Uterus (tissue), 4 donors: ENCODE measurements around the gene SDHA. TPM values are rescaled to one million over a fixed set of nuclear protein-coding genes. Genes with fewer than 3 reads are reported as not detected.
"Not testable (repeated sequence)": the region's sequence is repeated elsewhere in the genome, so short reads cannot be mapped to it uniquely, and the experiment has no call there.

Experiments used
- DNase-seq, 2 donors: peaks; one replicate each; pipeline ENCODE4 v3.0.0-alpha.2; 2019 to 2020
- H3K27ac ChIP-seq, 2 donors: fragments of 200-600 bp; sonication (generic); 1 replicate in 1 of 2; 2 replicates in 1 of 2; pipeline ENCODE4 v1.5.1; 2016 to 2018
- H3K27me3 ChIP-seq, 2 donors: fragments of 200-600 bp; sonication (generic); one replicate each; pipeline ENCODE4 v1.5.1; 2018 to 2019; ENCODE audit warnings: control low read depth in 1 of 2
- H3K36me3 ChIP-seq, 2 donors: fragments of 200-600 bp; sonication (generic); one replicate each; pipeline ENCODE4 v1.5.1; 2019; ENCODE audit warnings: control low read depth in 1 of 2
- H3K4me1 ChIP-seq, 2 donors: fragments of 200-600 bp; sonication (generic); one replicate each; pipeline ENCODE4 v1.5.1; 2018 to 2019; ENCODE audit warnings: control low read depth in 1 of 2
- H3K4me3 ChIP-seq, 2 donors: fragments of 200-600 bp; sonication (generic); 1 replicate in 1 of 2; 2 replicates in 1 of 2; pipeline ENCODE4 v1.5.1; 2018 to 2019; ENCODE audit warnings: mild to moderate bottlenecking in 1 of 2
- H3K9me3 ChIP-seq, 2 donors: fragments of 200-600 bp; sonication (generic); one replicate each; pipeline ENCODE4 v1.5.1; 2019; ENCODE audit warnings: control low read depth in 1 of 2
- POLR2A ChIP-seq, 2 donors: fragments of 450-650 bp; IDR thresholded peaks; one replicate each; pipeline ENCODE4 v1.6.1; 2016; ENCODE audit warnings: antibody characterized with exemption in 2 of 2, mild to moderate bottlenecking in 1 of 2, moderate library complexity in 1 of 2
- intact Hi-C: fragments of 100-400 bp; cut with DNase I; formaldehyde crosslinking; loops from one replicate; pipeline ENCODE4 v1.15.1; 2023; ENCODE audit warnings: low total_unique reads
- total RNA-seq, 4 donors: library from RNA; depleted of rRNA in 3 of 4; stranded (reverse); fragments of >200 nt in 3 of 4; gene quantifications; one replicate each; pipeline versions ENCODE4 v1.1.0 to v1.2.4, GENCODE V29; 2014 to 2023
- TF ChIP-seq, protein P1 (sequence below), 4 experiments: fragments of 200-600 bp in 2 of 4; fragments of 450-650 bp in 2 of 4; sonication (generic) in 2 of 4; IDR thresholded peaks; one replicate each; pipeline ENCODE4 v1.5.1; 2016 to 2019; ENCODE audit warnings: antibody characterized with exemption in 4 of 4, mild to moderate bottlenecking in 2 of 4, moderate library complexity in 1 of 4
- donor health status: DM: yes; HTN: yes; CAD: no.

Gene SDHA
- total RNA-seq, 4 donors from 2014 or later = 39.1 to 97.1 (median 65.4) TPM

DNA sequence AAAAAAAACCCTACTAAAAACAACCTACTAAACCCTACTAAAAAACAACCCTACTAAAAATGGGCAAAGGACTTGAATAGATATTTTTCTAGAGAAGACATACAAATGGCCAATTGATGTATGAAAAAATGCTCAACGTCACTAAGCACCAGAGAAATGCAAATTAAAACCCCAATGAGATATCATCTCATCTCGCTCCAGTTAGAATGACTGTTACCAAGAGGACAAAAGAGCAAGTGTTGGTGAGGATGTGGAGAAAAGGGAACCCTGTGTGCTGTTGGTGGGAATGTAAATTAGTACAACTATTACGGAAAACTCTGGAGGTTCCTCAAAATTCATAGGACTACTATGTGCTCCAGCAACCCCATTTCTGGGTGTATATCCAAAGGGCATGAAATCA, 10.8 kb downstream of the SDHA start:
- H3K27me3 ChIP-seq = no peaks in the 10 kb centered on the region
- H3K27ac ChIP-seq = no peak overlapping the region
- H3K36me3 ChIP-seq = no peaks in the 10 kb centered on the region
- DNase-seq = no peak
- intact Hi-C loops = no loop called here
- no peak for TF ChIP-seq POLR2A (IDR thresholded peaks at IDR 0.05)
- TF ChIP-seq, protein P1, sequence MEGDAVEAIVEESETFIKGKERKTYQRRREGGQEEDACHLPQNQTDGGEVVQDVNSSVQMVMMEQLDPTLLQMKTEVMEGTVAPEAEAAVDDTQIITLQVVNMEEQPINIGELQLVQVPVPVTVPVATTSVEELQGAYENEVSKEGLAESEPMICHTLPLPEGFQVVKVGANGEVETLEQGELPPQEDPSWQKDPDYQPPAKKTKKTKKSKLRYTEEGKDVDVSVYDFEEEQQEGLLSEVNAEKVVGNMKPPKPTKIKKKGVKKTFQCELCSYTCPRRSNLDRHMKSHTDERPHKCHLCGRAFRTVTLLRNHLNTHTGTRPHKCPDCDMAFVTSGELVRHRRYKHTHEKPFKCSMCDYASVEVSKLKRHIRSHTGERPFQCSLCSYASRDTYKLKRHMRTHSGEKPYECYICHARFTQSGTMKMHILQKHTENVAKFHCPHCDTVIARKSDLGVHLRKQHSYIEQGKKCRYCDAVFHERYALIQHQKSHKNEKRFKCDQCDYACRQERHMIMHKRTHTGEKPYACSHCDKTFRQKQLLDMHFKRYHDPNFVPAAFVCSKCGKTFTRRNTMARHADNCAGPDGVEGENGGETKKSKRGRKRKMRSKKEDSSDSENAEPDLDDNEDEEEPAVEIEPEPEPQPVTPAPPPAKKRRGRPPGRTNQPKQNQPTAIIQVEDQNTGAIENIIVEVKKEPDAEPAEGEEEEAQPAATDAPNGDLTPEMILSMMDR (IDR thresholded peaks at IDR 0.05) = no peak
- no peak overlapping the region for H3K4me3 ChIP-seq
- no peaks in the 10 kb centered on the region for H3K9me3 ChIP-seq
- H3K4me1 ChIP-seq = no peaks in the 10 kb centered on the region

DNA sequence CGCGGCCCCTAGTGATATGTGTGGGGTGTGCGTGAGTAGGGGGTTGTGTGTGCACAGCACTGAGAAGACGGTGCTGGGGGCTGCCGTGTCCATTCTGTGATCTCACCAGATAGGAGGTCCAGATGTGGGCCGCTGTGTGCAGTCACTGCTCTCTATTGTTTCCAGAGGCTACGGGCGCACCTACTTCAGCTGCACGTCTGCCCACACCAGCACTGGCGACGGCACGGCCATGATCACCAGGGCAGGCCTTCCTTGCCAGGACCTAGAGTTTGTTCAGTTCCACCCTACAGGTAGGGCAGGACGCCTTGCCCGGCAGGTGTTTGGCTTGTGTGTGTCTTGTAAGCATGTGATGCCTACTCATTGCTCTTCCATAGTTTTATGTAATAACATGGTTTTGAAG, 12.6 kb downstream of the SDHA start:
- no peaks in the 10 kb centered on the region for H3K9me3 ChIP-seq
- H3K4me3 ChIP-seq = no peak overlapping the region
- TF ChIP-seq, protein P1 (IDR thresholded peaks at IDR 0.05) = no peak
- no peak for TF ChIP-seq POLR2A (IDR thresholded peaks at IDR 0.05)
- DNase-seq = no peak
- H3K27me3 ChIP-seq = no peaks in the 10 kb centered on the region
- H3K4me1 ChIP-seq = no peaks in the 10 kb centered on the region
- H3K27ac ChIP-seq = no peak overlapping the region
- intact Hi-C loops = no loop called here
- no peaks in the 10 kb centered on the region for H3K36me3 ChIP-seq

DNA sequence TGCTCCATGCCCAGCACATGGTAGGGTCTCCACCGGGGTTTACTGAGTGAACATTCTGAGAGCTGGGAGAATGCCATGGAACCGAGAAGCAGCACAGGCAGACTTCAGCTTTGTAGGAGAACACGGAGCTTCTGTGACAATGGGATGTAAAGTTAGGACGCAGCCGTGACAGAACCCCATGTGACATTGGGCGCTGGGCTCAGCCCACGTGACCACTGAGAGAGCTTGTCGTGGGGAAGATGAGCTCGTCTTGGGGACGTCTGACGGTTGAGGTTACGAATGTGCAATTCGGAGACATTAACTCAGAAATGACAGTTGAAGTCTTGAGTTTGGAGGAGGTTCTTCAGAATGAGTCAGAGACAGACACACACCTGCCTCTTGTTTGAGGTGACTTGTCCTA, 13.5 kb downstream of the SDHA start:
- no peak for DNase-seq
- intact Hi-C loops = no loop called here

DNA sequence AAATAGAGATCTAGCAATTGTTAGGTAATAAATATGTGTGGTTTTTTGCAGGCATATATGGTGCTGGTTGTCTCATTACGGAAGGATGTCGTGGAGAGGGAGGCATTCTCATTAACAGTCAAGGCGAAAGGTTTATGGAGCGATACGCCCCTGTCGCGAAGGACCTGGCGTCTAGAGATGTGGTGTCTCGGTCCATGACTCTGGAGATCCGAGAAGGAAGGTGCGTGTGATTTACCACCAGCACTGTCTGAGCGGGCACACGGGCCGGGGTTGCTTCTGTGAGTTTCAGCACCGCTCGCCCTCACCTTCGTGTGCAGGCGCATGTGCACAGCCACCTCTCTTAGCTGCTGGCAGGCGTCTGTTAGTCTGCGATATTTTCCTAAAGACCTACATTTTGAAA, 15.3 kb downstream of the SDHA start:
- H3K27ac ChIP-seq, H3K4me3 ChIP-seq, H3K9me3 ChIP-seq, DNase-seq, H3K27me3 ChIP-seq, intact Hi-C loops, H3K4me1 ChIP-seq, H3K36me3 ChIP-seq: not testable (repeated sequence)

More for the DNA sequence above, 13.5 kb downstream of the SDHA start:
- TF ChIP-seq, protein P1 (IDR thresholded peaks at IDR 0.05) = no peak
- no peak for TF ChIP-seq POLR2A (IDR thresholded peaks at IDR 0.05)
- H3K4me1 ChIP-seq = no peaks in the 10 kb centered on the region
- no peaks in the 10 kb centered on the region for H3K36me3 ChIP-seq
- no peak overlapping the region for H3K27ac ChIP-seq
- H3K27me3 ChIP-seq = no peaks in the 10 kb centered on the region
- no peaks in the 10 kb centered on the region for H3K9me3 ChIP-seq
- no peak overlapping the region for H3K4me3 ChIP-seq

DNA sequence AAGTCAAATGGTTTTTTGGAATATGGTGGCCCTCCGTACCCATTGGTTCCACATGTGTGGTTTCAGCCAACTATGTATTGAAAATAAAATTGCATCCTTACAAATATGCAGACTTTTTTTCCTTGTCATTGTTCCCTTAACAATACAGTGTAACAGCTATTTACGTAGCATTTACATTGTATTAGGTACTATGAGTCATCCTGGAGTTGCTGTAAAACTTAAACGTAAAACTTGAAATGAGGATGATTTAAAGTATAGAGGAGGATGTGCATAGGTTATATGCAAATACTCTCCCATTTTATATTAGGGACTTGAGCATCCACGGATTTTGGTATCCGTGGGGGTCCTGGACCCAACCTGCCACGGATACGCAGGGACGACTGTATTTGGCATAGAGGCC, 16.3 kb downstream of the SDHA start:
- no peak overlapping the region for H3K27ac ChIP-seq
- H3K4me3 ChIP-seq = no peak overlapping the region
- H3K27me3 ChIP-seq = no peaks in the 10 kb centered on the region
- H3K36me3 ChIP-seq = no peaks in the 10 kb centered on the region
- H3K4me1 ChIP-seq = no peaks in the 10 kb centered on the region
- no peaks in the 10 kb centered on the region for H3K9me3 ChIP-seq
- intact Hi-C loops = no loop called here
- no peak for TF ChIP-seq POLR2A (IDR thresholded peaks at IDR 0.05)
- TF ChIP-seq, protein P1 (IDR thresholded peaks at IDR 0.05) = no peak
- DNase-seq = no peak

DNA sequence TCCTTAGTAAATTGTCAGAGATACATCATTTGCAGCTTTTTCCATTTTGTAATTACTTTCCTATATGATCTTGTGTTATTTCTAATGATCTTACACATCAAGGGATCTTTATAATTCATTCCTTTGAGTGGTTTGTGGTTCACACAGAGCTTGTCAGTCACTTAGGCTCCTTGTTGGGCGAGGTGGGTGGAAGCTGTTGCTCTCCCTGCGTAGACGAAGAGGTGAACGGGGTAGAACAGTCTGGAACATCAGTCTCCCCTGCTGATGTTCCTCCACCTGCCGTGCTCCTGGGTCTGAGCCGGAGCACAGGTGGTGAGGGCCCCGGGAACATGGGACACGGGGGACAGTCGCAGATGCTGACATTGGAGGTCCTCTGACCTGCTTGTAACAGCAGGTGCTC, 17.4 kb downstream of the SDHA start:
- H3K27me3 ChIP-seq, H3K4me1 ChIP-seq, DNase-seq, H3K9me3 ChIP-seq, intact Hi-C loops, H3K4me3 ChIP-seq, H3K27ac ChIP-seq, H3K36me3 ChIP-seq: not testable (repeated sequence)

DNA sequence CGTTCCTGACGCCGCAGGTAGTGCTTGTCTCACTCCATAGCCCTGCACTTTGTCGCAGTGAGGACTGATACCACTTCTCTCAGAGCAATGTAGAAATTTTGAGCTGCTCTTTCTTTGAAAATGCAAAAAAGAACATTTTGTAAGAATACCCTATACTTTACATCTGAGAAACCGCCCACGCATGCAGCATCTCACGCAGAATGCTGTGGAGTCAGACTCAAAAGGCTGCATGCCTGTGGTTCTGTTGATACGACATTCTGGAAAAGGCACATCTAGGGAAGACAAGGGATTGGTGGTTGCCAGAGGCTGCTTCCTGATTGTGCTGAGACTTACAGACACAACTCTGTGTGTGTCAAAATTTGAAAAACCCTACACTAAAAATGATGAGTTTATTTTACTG, 19.8 kb downstream of the SDHA start:
- DNase-seq, H3K9me3 ChIP-seq, H3K4me1 ChIP-seq, H3K27me3 ChIP-seq, H3K4me3 ChIP-seq, intact Hi-C loops, H3K27ac ChIP-seq, H3K36me3 ChIP-seq: not testable (repeated sequence)

DNA sequence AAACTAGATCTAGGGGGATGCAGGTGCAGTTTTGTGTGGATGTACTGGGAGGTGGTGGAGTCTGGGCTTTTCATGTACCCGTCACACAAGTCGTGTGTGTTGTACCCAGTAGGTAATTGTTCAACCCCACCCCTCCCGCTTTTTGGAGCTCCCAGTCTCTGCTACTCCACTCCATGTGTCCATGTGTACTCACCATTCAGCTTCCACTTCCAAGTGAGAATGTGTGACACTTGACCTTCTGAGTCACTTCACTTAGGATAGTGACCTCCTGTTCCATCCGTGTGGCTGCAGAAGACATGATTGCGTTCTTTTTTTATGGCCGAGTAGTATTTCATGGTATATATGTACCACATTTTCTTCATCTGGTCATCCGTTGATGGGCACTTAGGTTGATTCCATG, 22.4 kb downstream of the SDHA start:
- H3K36me3 ChIP-seq, DNase-seq, H3K27me3 ChIP-seq, H3K4me3 ChIP-seq, H3K9me3 ChIP-seq, intact Hi-C loops, H3K4me1 ChIP-seq, H3K27ac ChIP-seq: not testable (repeated sequence)

DNA sequence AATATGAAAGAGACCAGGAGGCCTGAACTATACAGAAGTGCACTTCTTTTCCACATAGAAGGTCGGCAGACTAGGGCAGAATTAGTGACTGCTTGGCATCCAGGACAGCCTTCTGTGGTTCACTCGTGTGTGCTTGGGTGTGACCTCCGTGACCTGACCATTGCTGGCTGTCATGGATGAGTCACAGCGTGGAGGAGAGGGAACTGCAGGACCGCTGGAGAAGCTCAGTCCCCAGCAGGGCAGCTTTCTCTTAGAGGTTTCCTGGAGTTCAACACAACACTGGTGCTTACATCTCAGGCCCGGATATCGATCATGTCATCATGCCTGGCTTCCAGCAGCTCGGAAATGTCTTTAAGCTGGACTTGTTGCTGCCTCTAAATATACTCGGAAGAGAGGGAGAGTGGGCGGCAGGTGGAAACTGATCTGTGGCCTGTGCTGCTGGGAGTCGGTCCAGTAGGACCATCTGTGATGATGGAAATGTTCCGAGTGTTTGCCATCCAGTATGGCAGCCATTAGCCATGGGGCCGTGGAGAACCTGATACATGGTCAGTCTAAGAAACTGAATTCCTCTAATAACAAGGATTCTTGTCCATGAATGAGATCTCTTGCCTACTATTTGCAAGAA, 23.0 kb downstream of the SDHA start:
- H3K27ac ChIP-seq, H3K4me3 ChIP-seq, DNase-seq, H3K27me3 ChIP-seq, H3K9me3 ChIP-seq, H3K4me1 ChIP-seq, intact Hi-C loops, H3K36me3 ChIP-seq: not testable (repeated sequence)
